Mesendoderm (in vitro differentiated cells): ENCODE data around the gene MECP2.
A peak's percentile ranks its signal among the peaks of the same experiment; 100 is the strongest.

Source experiments
- DNase-seq: peaks from one replicate; pipeline ENCODE4 v3.0.0; 2013
- H2AK5ac ChIP-seq: 2 replicates; pipeline ENCODE4 v1.6.1; 2013; ENCODE audit warnings: low read length, inconsistent platforms
- H2BK120ac ChIP-seq: 2 replicates; pipeline ENCODE4 v1.6.1; 2013; ENCODE audit warnings: low read depth, mild to moderate bottlenecking, low read length, moderate library complexity, mixed read lengths
- H2BK15ac ChIP-seq: replicated peaks from 2 replicates; pipeline ENCODE4 v1.6.1; 2013; ENCODE audit warnings: low read depth, mild to moderate bottlenecking, moderate library complexity
- H2BK5ac ChIP-seq: 2 replicates; pipeline ENCODE4 v1.6.1; 2013; ENCODE audit warnings: low read length, inconsistent platforms
- H3K18ac ChIP-seq: 2 replicates; pipeline ENCODE4 v1.6.1; 2013; ENCODE audit warnings: mild to moderate bottlenecking, low read length, mixed read lengths
- H3K23ac ChIP-seq: one replicate; pipeline ENCODE4 v1.6.1; 2013; ENCODE audit warnings: low read length
- H3K27ac ChIP-seq: 2 replicates; pipeline ENCODE4 v1.5.1; 2013; ENCODE audit warnings: low read depth, mild to moderate bottlenecking, inconsistent platforms, low read length, moderate library complexity
- H3K27me3 ChIP-seq: 2 replicates; pipeline ENCODE4 v1.6.1; 2013; ENCODE audit warnings: low read length, control low read depth, mild to moderate bottlenecking, inconsistent platforms; ENCODE audit not compliant: insufficient read depth, poor library complexity
- H3K36me3 ChIP-seq: 2 replicates; pipeline ENCODE4 v1.6.1; 2013; ENCODE audit warnings: low read length, inconsistent platforms; ENCODE audit not compliant: control insufficient read depth, insufficient read depth
- H3K4ac ChIP-seq: one replicate; pipeline ENCODE4 v1.6.1; 2013; ENCODE audit warnings: low read depth, mild to moderate bottlenecking, low read length, moderate library complexity
- H3K4me1 ChIP-seq: 2 replicates; pipeline ENCODE4 v1.6.1; 2013; ENCODE audit warnings: low read depth, low read length, inconsistent platforms; ENCODE audit not compliant: control insufficient read depth
- H3K4me2 ChIP-seq: 2 replicates; pipeline ENCODE4 v1.6.1; 2013; ENCODE audit warnings: low read length
- H3K4me3 ChIP-seq: 2 replicates; pipeline ENCODE4 v1.5.1; 2013; ENCODE audit warnings: mild to moderate bottlenecking, low read length
- H3K56ac ChIP-seq: one replicate; pipeline ENCODE4 v1.6.1; 2013; ENCODE audit warnings: low read length
- H3K79me1 ChIP-seq: 2 replicates; pipeline ENCODE4 v1.6.1; 2013; ENCODE audit warnings: low read length, inconsistent platforms
- H3K79me2 ChIP-seq: 2 replicates; pipeline ENCODE4 v1.6.1; 2013; ENCODE audit warnings: mild to moderate bottlenecking, low read length; ENCODE audit not compliant: control insufficient read depth, insufficient read depth
- H3K9ac ChIP-seq: 2 replicates; pipeline ENCODE4 v1.6.1; 2013; ENCODE audit warnings: low read length, inconsistent platforms
- H4K5ac ChIP-seq: one replicate; pipeline ENCODE4 v1.6.1; 2013; ENCODE audit warnings: low read length
- H4K8ac ChIP-seq: one replicate; pipeline ENCODE4 v1.6.1; 2013; ENCODE audit warnings: low read depth, mild to moderate bottlenecking, control low read depth, low read length, moderate library complexity
- WGBS: extraction: QIAGEN DNeasy Blood & Tissue Kit; methylation state at CpG from one replicate; pipeline ENCODE4 v1.1.7; 2013; ENCODE audit warnings: low lambda C conversion rate, missing lambda C conversion rate; ENCODE audit not compliant: insufficient coverage; ENCODE audit errors: extremely low coverage; 5-methylcytosine and 5-hydroxymethylcytosine counted together

MECP2 gene

GRCh38 chrX:154093965-154094364 is 3.6 kb downstream of the MECP2 start:
- peaks cover 7% of the 10 kb centered on the region for H3K4me1 ChIP-seq
- H3K4me3 ChIP-seq, result no peak overlapping the region
- H4K5ac ChIP-seq, result no peak overlapping the region
- H2BK15ac ChIP-seq, result no peak overlapping the region
- no peak overlapping the region for H3K23ac ChIP-seq
- no peak overlapping the region for H2BK5ac ChIP-seq
- no peaks in the 10 kb centered on the region for H3K36me3 ChIP-seq
- DNase-seq, result peak; percentile 37
- no peak overlapping the region for H2BK120ac ChIP-seq
- peak overlapping the region; percentile 25 for H3K56ac ChIP-seq
- H3K9ac ChIP-seq, result no peak overlapping the region
- H2AK5ac ChIP-seq, result no peak overlapping the region
- H3K4me2 ChIP-seq, result peak overlapping the region; percentile 13
- H3K27ac ChIP-seq, result no peak overlapping the region
- H3K79me1 ChIP-seq, result peaks cover 2% of the 10 kb centered on the region
- no peak overlapping the region for H3K18ac ChIP-seq
- no CpG with 5 or more reads among the region's 5 CpGs for WGBS
- no peak overlapping the region for H4K8ac ChIP-seq
- no peaks in the 10 kb centered on the region for H3K27me3 ChIP-seq
- H3K4ac ChIP-seq, result no peak overlapping the region
- peaks cover 57% of the 10 kb centered on the region for H3K79me2 ChIP-seq

GRCh38 chrX:154092371-154092770 is 5.1 kb downstream of the MECP2 start:
- Histone ChIP-seq H3K9ac (no peak overlapping the region), H2BK15ac (no peak overlapping the region), H3K4ac (no peak overlapping the region), H2BK5ac (no peak overlapping the region), H3K56ac (no peak overlapping the region), H3K4me3 (no peak overlapping the region), H3K4me2 (no peak overlapping the region), H3K27ac (no peak overlapping the region), H3K23ac (no peak overlapping the region), H3K18ac (no peak overlapping the region), H3K79me1 (peaks cover 2% of the 10 kb centered on the region), H3K27me3 (no peaks in the 10 kb centered on the region), H4K5ac (no peak overlapping the region), H4K8ac (no peak overlapping the region), H3K36me3 (no peaks in the 10 kb centered on the region), H2BK120ac (no peak overlapping the region), H2AK5ac (no peak overlapping the region), H3K4me1 (peaks cover 7% of the 10 kb centered on the region), H3K79me2 (peaks cover 59% of the 10 kb centered on the region)
- no CpG with 5 or more reads among the region's 5 CpGs for WGBS
- DNase-seq, result no peak

GRCh38 chrX:154091678-154092077 is 5.8 kb downstream of the MECP2 start:
- peaks cover 58% of the 10 kb centered on the region for H3K79me2 ChIP-seq
- H3K36me3 ChIP-seq, result no peaks in the 10 kb centered on the region
- H3K27me3 ChIP-seq, result no peaks in the 10 kb centered on the region
- no peak overlapping the region for H2BK5ac ChIP-seq
- no CpG with 5 or more reads among the region's 8 CpGs for WGBS
- H3K18ac ChIP-seq, result no peak overlapping the region
- H3K4ac ChIP-seq, result no peak overlapping the region
- H2BK15ac ChIP-seq, result no peak overlapping the region
- H4K8ac ChIP-seq, result no peak overlapping the region
- H3K9ac ChIP-seq, result no peak overlapping the region
- peak overlapping the region; percentile 25 for H3K56ac ChIP-seq
- H2BK120ac ChIP-seq, result no peak overlapping the region
- no peak overlapping the region for H3K4me3 ChIP-seq
- H3K27ac ChIP-seq, result no peak overlapping the region
- H4K5ac ChIP-seq, result no peak overlapping the region
- DNase-seq, result no peak
- no peak overlapping the region for H3K4me2 ChIP-seq
- no peak overlapping the region for H2AK5ac ChIP-seq
- H3K23ac ChIP-seq, result no peak overlapping the region
- H3K79me1 ChIP-seq, result peaks cover 2% of the 10 kb centered on the region
- peaks cover 7% of the 10 kb centered on the region for H3K4me1 ChIP-seq

- Histone ChIP-seq H3K27ac (no peak overlapping the region), H2BK15ac (no peak overlapping the region), H3K23ac (no peak overlapping the region), H3K4me3 (no peak overlapping the region), H3K56ac (no peak overlapping the region), H3K4ac (no peak overlapping the region), H3K79me2 (peaks cover 49% of the 10 kb centered on the region), H2AK5ac (no peak overlapping the region), H3K18ac (no peak overlapping the region), H4K5ac (no peak overlapping the region), H2BK5ac (no peak overlapping the region), H3K9ac (no peak overlapping the region), H3K79me1 (peaks cover 2% of the 10 kb centered on the region), H3K4me1 (peaks cover 7% of the 10 kb centered on the region), H3K36me3 (no peaks in the 10 kb centered on the region), H4K8ac (no peak overlapping the region), H2BK120ac (no peak overlapping the region), H3K27me3 (no peaks in the 10 kb centered on the region), H3K4me2 (no peak overlapping the region)
- DNase-seq, result no peak
- no CpG with 5 or more reads among the region's 4 CpGs for WGBS
These were observed 6.8 kb downstream of the MECP2 start for GRCh38 chrX:154090731-154091130.

- H3K27me3 ChIP-seq, result no peaks in the 10 kb centered on the region
- no peak overlapping the region for H2BK5ac ChIP-seq
- no peaks in the 10 kb centered on the region for H3K36me3 ChIP-seq
- no peak for DNase-seq
- peaks cover 24% of the 10 kb centered on the region for H3K79me2 ChIP-seq
- no peak overlapping the region for H3K23ac ChIP-seq
- H3K4me3 ChIP-seq, result no peak overlapping the region
- no peak overlapping the region for H4K8ac ChIP-seq
- H2BK120ac ChIP-seq, result no peak overlapping the region
- H3K79me1 ChIP-seq, result peaks cover 1% of the 10 kb centered on the region
- WGBS, result no CpG with 5 or more reads among the region's 7 CpGs
- H2BK15ac ChIP-seq, result no peak overlapping the region
- H3K18ac ChIP-seq, result no peak overlapping the region
- H4K5ac ChIP-seq, result no peak overlapping the region
- H3K4ac ChIP-seq, result no peak overlapping the region
- H2AK5ac ChIP-seq, result no peak overlapping the region
- no peak overlapping the region for H3K56ac ChIP-seq
- no peaks in the 10 kb centered on the region for H3K4me1 ChIP-seq
- no peak overlapping the region for H3K9ac ChIP-seq
- H3K27ac ChIP-seq, result no peak overlapping the region
- no peak overlapping the region for H3K4me2 ChIP-seq
These were observed 12.8 kb downstream of the MECP2 start for GRCh38 chrX:154084449-154085300.

- Histone ChIP-seq H3K36me3 (no peaks in the 10 kb centered on the region), H3K4me1 (no peaks in the 10 kb centered on the region), H2AK5ac (no peak overlapping the region), H3K56ac (no peak overlapping the region), H3K4me2 (no peak overlapping the region), H2BK15ac (no peak overlapping the region), H2BK5ac (no peak overlapping the region), H4K8ac (no peak overlapping the region), H3K79me2 (peaks cover 20% of the 10 kb centered on the region), H3K9ac (no peak overlapping the region), H3K27me3 (no peaks in the 10 kb centered on the region), H2BK120ac (no peak overlapping the region), H3K79me1 (peaks cover 1% of the 10 kb centered on the region), H4K5ac (no peak overlapping the region), H3K27ac (no peak overlapping the region), H3K18ac (no peak overlapping the region), H3K4me3 (no peak overlapping the region), H3K23ac (no peak overlapping the region), H3K4ac (no peak overlapping the region)
- no CpG with 5 or more reads among the region's 6 CpGs for WGBS
- no peak for DNase-seq
These were observed 14.4 kb downstream of the MECP2 start for GRCh38 chrX:154083126-154083517.
